DOHH2 (cell line): ENCODE results near the gene SPTLC1.
"Not testable (repeated sequence)": the region's sequence is repeated elsewhere in the genome, so short reads cannot be mapped to it uniquely, and the experiment has no call there.

ENCODE experiments used
- H3F3A ChIP-seq: fragments of 200-600 bp; sonication (generic), shearing (Covaris generic); 2 replicates; pipeline ENCODE4 v1.6.0; 2016; ENCODE audit warnings: antibody characterized with exemption, mild to moderate bottlenecking; ENCODE audit not compliant: control insufficient read depth, insufficient read depth
- H3K27ac ChIP-seq: fragments of 200-600 bp; sonication (generic); 2 replicates; pipeline ENCODE4 v1.5.1; 2014; ENCODE audit warnings: low read depth, mild to moderate bottlenecking, low read length, moderate library complexity
- H3K27me3 ChIP-seq: fragments of 200-600 bp; sonication (generic); 2 replicates; pipeline ENCODE4 v1.6.1; 2014; ENCODE audit warnings: mild to moderate bottlenecking, low read length, mixed read lengths; ENCODE audit not compliant: control insufficient read depth
- H3K36me3 ChIP-seq: fragments of 200-600 bp; sonication (generic); 2 replicates; pipeline ENCODE4 v1.6.1; 2014; ENCODE audit warnings: mild to moderate bottlenecking, low read length, moderate library complexity, mixed read lengths; ENCODE audit not compliant: control insufficient read depth
- H3K4me1 ChIP-seq: fragments of 200-600 bp; sonication (generic); 2 replicates; pipeline ENCODE4 v1.6.1; 2014; ENCODE audit warnings: mild to moderate bottlenecking, low read length, mixed read lengths; ENCODE audit not compliant: control insufficient read depth
- H3K4me2 ChIP-seq: fragments of 200-600 bp; sonication (generic); 2 replicates; pipeline ENCODE4 v1.6.0; 2014; ENCODE audit warnings: mild to moderate bottlenecking, low read length, moderate library complexity
- H3K4me3 ChIP-seq: fragments of 200-600 bp; sonication (generic); 2 replicates; pipeline ENCODE4 v1.5.1; 2014; ENCODE audit warnings: mild to moderate bottlenecking, low read length, mixed read lengths
- H3K79me2 ChIP-seq: fragments of 200-600 bp; sonication (generic); 2 replicates; pipeline ENCODE4 v1.6.1; 2014; ENCODE audit warnings: mild to moderate bottlenecking, low read length, mixed read lengths; ENCODE audit not compliant: control insufficient read depth
- H3K9me2 ChIP-seq: fragments of 200-600 bp; sonication (generic); replicated peaks from 2 replicates; pipeline ENCODE4 v1.6.1; 2014; ENCODE audit warnings: mild to moderate bottlenecking, low read length, mixed read lengths; ENCODE audit not compliant: control insufficient read depth
- H3K9me3 ChIP-seq: fragments of 200-600 bp; sonication (generic); 2 replicates; pipeline ENCODE4 v1.6.1; 2014; ENCODE audit warnings: antibody characterized with exemption, low read length, mixed read lengths; ENCODE audit not compliant: control insufficient read depth, insufficient read depth
- H4K20me1 ChIP-seq: fragments of 200-600 bp; sonication (generic); 2 replicates; pipeline ENCODE4 v1.6.0; 2014; ENCODE audit warnings: low read depth, mild to moderate bottlenecking, antibody characterized with exemption, low read length, moderate library complexity; ENCODE audit not compliant: control insufficient read depth, insufficient read depth
- EZH2phosphoT487 ChIP-seq: fragments of 200-600 bp; sonication (generic); IDR thresholded peaks from 2 replicates; pipeline ENCODE4 v1.6.1; 2017; ENCODE audit warnings: borderline replicate concordance, mild to moderate bottlenecking, antibody characterized with exemption, low read length, moderate library complexity, mixed read lengths
- TF ChIP-seq, protein P1 (sequence below): fragments of 200-600 bp; sonication (generic); IDR thresholded peaks from one replicate; pipeline ENCODE4 v1.5.1; 2014; ENCODE audit warnings: antibody characterized with exemption, mild to moderate bottlenecking, low read depth, low read length; ENCODE audit not compliant: poor library complexity, severe bottlenecking

The SPTLC1 gene

DNA sequence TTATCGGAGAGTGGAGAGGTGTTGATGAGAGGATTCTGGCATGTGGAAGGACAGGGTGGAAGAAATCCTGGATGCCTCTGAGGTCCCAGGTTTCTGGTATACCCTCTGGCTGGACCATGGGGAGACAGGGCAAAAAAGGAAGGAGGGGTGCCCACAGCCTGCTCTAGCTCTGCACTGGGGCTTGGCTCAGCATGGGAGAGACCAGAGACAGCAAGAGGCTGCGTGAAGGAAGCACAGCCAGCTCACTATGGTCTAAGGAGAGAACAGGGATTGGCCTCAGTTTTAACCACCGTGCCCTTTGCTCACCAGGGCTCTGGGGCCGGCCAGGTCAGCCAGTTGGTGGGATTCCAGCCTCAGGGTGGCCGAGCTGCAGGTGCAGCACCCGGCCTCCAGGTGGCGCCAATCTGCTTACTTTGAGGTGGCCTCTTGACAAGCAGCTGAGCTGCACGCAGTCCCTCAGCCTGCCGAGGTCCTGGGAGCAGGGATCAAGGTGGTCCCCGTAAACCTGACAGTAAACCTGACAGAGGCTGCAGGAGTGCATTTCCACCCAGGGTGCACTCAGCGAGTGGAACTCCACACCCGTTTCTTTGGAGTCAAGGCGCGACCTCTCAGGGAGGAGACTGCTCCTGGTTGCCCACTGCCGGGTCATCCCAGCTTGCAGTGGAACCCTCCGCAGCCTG lies 25.0 kb upstream of the SPTLC1 start:
- H3K9me2 ChIP-seq: no peaks in the 10 kb centered on the region
- H4K20me1 ChIP-seq: no peaks in the 10 kb centered on the region
- H3K27me3 ChIP-seq: no peaks in the 10 kb centered on the region; the same call in 1 of the 2 replicates
- no peak overlapping the region for H3K27ac ChIP-seq
- H3K4me3 ChIP-seq: no peak overlapping the region
- H3K36me3 ChIP-seq: no peaks in the 10 kb centered on the region
- H3K79me2 ChIP-seq: no peaks in the 10 kb centered on the region
- H3K9me3 ChIP-seq: no peaks in the 10 kb centered on the region
- H3K4me1 ChIP-seq: no peaks in the 10 kb centered on the region; the same call in 1 of the 2 replicates
- H3F3A ChIP-seq: no peaks in the 10 kb centered on the region
- no peak for TF ChIP-seq EZH2phosphoT487
- TF ChIP-seq, protein P1, sequence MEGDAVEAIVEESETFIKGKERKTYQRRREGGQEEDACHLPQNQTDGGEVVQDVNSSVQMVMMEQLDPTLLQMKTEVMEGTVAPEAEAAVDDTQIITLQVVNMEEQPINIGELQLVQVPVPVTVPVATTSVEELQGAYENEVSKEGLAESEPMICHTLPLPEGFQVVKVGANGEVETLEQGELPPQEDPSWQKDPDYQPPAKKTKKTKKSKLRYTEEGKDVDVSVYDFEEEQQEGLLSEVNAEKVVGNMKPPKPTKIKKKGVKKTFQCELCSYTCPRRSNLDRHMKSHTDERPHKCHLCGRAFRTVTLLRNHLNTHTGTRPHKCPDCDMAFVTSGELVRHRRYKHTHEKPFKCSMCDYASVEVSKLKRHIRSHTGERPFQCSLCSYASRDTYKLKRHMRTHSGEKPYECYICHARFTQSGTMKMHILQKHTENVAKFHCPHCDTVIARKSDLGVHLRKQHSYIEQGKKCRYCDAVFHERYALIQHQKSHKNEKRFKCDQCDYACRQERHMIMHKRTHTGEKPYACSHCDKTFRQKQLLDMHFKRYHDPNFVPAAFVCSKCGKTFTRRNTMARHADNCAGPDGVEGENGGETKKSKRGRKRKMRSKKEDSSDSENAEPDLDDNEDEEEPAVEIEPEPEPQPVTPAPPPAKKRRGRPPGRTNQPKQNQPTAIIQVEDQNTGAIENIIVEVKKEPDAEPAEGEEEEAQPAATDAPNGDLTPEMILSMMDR: peak; percentile 96
- no peak overlapping the region; the same call in 1 of the 2 replicates for H3K4me2 ChIP-seq

DNA sequence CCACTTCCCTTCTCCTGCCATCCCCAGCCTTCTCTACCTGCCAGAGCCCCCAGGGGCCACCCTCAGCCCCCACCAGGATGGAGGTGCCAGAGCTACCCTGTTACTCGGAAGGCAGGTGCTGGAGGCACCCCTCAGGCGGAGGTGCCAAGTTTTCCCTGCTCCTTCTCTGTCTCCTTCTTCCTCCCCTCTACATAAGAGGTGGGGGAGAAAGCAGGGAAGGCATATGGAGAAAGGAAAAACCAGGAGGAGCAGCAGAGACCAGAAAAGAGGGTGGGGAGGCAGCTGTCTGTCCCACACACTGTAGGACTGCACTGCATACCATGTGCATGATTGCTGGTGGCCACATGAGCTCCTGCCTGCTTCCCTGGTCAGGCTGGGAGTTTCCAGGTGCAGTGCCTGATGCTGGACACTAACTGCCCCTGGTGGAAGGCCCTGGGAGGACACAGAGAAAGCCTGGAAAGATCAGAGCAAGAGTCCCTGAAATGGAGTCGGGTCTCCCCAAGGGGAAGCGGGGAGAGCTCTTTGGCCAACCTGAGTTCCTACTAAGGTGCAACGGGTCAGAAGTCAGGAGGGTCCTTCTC lies 23.8 kb upstream of the SPTLC1 start:
- H3K27ac ChIP-seq, H3K9me3 ChIP-seq, H3K79me2 ChIP-seq, H3K4me3 ChIP-seq, H3K4me2 ChIP-seq, H3F3A ChIP-seq, H3K36me3 ChIP-seq, H4K20me1 ChIP-seq, H3K9me2 ChIP-seq, H3K27me3 ChIP-seq, H3K4me1 ChIP-seq: not testable (repeated sequence)

DNA sequence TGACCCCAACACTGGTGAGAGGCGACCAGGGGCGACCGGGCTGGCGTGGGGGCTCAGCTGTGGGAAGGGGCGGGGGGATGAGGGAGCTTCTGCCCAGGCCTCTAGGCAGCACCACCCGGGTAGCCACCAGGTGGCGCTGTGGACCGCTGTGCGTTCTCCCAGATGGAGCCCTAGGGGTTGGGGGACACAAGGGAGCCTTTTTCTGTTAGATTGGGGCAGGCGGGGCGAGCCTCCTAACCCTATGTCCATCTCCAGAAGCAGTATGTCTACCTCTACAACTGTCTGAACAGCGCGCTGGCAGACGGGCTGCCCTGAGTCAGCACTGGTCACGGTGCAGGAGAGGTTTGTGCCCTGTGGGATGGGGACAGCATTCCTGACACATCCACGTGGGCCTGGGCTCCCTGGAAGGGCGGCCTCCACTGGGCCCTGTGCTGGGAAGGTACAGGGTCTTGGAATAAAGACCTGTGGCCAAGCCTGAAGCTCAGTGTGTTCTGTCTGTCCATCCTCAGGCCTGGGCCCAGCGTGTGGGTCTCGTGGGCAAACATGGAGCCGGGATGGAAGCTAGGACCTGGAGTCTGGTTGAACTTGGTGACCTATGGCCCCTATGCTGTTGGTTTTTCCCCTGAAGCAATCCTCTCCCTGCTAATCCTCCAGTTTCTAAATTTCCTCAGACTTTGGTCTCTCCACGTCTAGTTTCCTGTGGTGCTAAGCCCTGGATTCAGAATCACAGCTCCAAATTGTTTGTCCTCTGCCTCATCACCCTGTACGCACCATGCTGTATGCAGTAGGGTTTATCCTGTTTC lies 23.1 kb upstream of the SPTLC1 start:
- no peaks in the 10 kb centered on the region for H3K79me2 ChIP-seq
- H3K4me1 ChIP-seq: peaks cover 3% of the 10 kb centered on the region; the same call in 1 of the 2 replicates
- H3K9me3 ChIP-seq: no peaks in the 10 kb centered on the region
- H3F3A ChIP-seq: no peaks in the 10 kb centered on the region
- H3K27ac ChIP-seq: no peak overlapping the region
- no peak overlapping the region for H3K4me2 ChIP-seq
- H3K4me3 ChIP-seq: no peak overlapping the region
- H3K9me2 ChIP-seq: no peaks in the 10 kb centered on the region
- H4K20me1 ChIP-seq: no peaks in the 10 kb centered on the region
- TF ChIP-seq, protein P1: peak; percentile 86
- no peak for TF ChIP-seq EZH2phosphoT487
- H3K27me3 ChIP-seq: no peaks in the 10 kb centered on the region
- H3K36me3 ChIP-seq: no peaks in the 10 kb centered on the region
